ENCODE data around the gene APBB2. TPM values are rescaled to one million over a fixed set of nuclear protein-coding genes. Genes with fewer than 3 reads are reported as not detected.

Gene APBB2
- total RNA-seq, 1 experiment from 2014 or later, result 49.0 TPM

DNA sequence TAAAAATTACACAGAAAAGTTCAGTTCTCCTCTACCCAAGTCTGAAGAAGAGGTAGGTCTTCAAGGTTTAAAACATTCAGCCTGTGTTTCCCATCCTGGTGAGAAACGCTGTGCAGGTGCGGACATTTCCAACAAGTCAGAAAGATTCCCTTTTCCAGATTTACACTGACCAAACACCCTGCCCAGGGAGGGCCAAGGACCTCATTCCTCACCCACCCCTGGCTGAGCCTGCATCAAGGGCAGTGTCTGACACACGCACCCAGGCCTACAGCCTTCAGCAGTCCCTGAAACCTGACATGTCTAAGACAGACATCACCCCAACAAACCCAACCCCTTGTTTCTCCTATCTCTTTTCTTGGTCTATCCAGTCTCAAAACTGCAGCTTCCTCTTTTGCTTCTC, 105.9 kb downstream of the APBB2 start:
- no peak for ATAC-seq
- TF ChIP-seq ZNF232 (CRISPR knock-in tag; IDR thresholded peaks at IDR 0.05), result no peak
- TF ChIP-seq OVOL2 (CRISPR knock-in tag; IDR thresholded peaks at IDR 0.05; ENCODE audit: borderline replicate concordance), result no peak
- no peak for TF ChIP-seq CTCF (IDR thresholded peaks at IDR 0.05)
- no peak for TF ChIP-seq KAT7 (CRISPR knock-in tag; IDR thresholded peaks at IDR 0.05; ENCODE audit: borderline replicate concordance)
- no peak for TF ChIP-seq NR3C1 (CRISPR knock-in tag; conservative IDR thresholded peaks at IDR 0.05; ENCODE audit: low read depth)
- TF ChIP-seq AFF4 (CRISPR knock-in tag; IDR thresholded peaks at IDR 0.05; ENCODE audit: borderline replicate concordance), result no peak
- H3K4me1 Mint-ChIP-seq, result no peaks in the 10 kb centered on the region
- CTCF ChIA-PET, result interaction anchor here (0.6 kb wide), 1 partner anchor 51 kb away, joined by 3 read pairs; no protein-coding TSS in a partner anchor
- H3K27me3 Mint-ChIP-seq (ENCODE audit: low read depth), result no peaks in the 10 kb centered on the region
- peaks cover 10% of the 10 kb centered on the region for H3K36me3 Mint-ChIP-seq
- POLR2A ChIA-PET, result no interaction called here
- no peak for DNase-seq (ENCODE audit: low spot score)
- H3K4me3 Mint-ChIP-seq, result no peak overlapping the region
- peaks cover 14% of the 10 kb centered on the region for H3K9me3 Mint-ChIP-seq
- H3K27ac Mint-ChIP-seq, result no peak overlapping the region

GRCh38 chr4:41106694-41107419, 107.5 kb downstream of the APBB2 start:
- Mint-ChIP-seq H3K36me3 (peaks cover 10% of the 10 kb centered on the region), H3K27ac (no peak overlapping the region), H3K4me1 (no peaks in the 10 kb centered on the region), H3K9me3 (peaks cover 14% of the 10 kb centered on the region), H3K4me3 (no peak overlapping the region), H3K27me3 (ENCODE audit: low read depth) (no peaks in the 10 kb centered on the region)
- TF ChIP-seq, protein P1, sequence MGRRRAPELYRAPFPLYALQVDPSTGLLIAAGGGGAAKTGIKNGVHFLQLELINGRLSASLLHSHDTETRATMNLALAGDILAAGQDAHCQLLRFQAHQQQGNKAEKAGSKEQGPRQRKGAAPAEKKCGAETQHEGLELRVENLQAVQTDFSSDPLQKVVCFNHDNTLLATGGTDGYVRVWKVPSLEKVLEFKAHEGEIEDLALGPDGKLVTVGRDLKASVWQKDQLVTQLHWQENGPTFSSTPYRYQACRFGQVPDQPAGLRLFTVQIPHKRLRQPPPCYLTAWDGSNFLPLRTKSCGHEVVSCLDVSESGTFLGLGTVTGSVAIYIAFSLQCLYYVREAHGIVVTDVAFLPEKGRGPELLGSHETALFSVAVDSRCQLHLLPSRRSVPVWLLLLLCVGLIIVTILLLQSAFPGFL (CRISPR knock-in tag; IDR thresholded peaks at IDR 0.05; ENCODE audit: borderline replicate concordance), result no peak
- TF ChIP-seq ZNF121 (CRISPR knock-in tag; IDR thresholded peaks at IDR 0.05), result peak; percentile 82; the same call in 1 of the 2 replicates
- ATAC-seq (no peak), DNase-seq (ENCODE audit: low spot score) (no peak)
- CTCF ChIA-PET, result interaction anchor here (1.3 kb wide), 1 partner anchor 127 kb away, joined by 5 read pairs; no protein-coding TSS in a partner anchor
- POLR2A ChIA-PET, result no interaction called here

GRCh38 chr4:41106081-41106480, 108.3 kb downstream of the APBB2 start:
- Mint-ChIP-seq H3K27ac (no peak overlapping the region), H3K4me3 (no peak overlapping the region), H3K4me1 (no peaks in the 10 kb centered on the region), H3K36me3 (peaks cover 6% of the 10 kb centered on the region; the same call in 1 of the 2 replicates), H3K27me3 (ENCODE audit: low read depth) (no peaks in the 10 kb centered on the region), H3K9me3 (peaks cover 8% of the 10 kb centered on the region)
- ATAC-seq (no peak), DNase-seq (ENCODE audit: low spot score) (no peak)
- ChIA-PET CTCF (interaction anchor here (1.3 kb wide), 1 partner anchor 126 kb away, joined by 5 read pairs; no protein-coding TSS in a partner anchor), POLR2A (no interaction called here)
- TF ChIP-seq ZNF396 (CRISPR knock-in tag; IDR thresholded peaks at IDR 0.05; ENCODE audit: borderline replicate concordance) (no peak), SP1 (CRISPR knock-in tag; conservative IDR thresholded peaks at IDR 0.05) (no peak), CTCF (IDR thresholded peaks at IDR 0.05) (no peak), ARID4B (CRISPR knock-in tag; IDR thresholded peaks at IDR 0.05; ENCODE audit: borderline replicate concordance) (no peak), USF2 (CRISPR knock-in tag; IDR thresholded peaks at IDR 0.05) (no peak), ATF1 (CRISPR knock-in tag; IDR thresholded peaks at IDR 0.05) (no peak), CREM (CRISPR knock-in tag; IDR thresholded peaks at IDR 0.05) (no peak), SOX15 (CRISPR knock-in tag; IDR thresholded peaks at IDR 0.05) (no peak), ZNF232 (CRISPR knock-in tag; IDR thresholded peaks at IDR 0.05) (no peak), GABPB1 (CRISPR knock-in tag; IDR thresholded peaks at IDR 0.05) (no peak)
